Pancreas (tissue), 10 donors: Measurements from ENCODE around the gene TRIO. TPM values are rescaled to one million over a fixed set of nuclear protein-coding genes. Genes with fewer than 3 reads are reported as not detected.
A peak's percentile ranks its signal among the peaks of the same experiment; 100 is the strongest.

Experiments used
- ATAC-seq, 4 donors: fragments of 200-7000 bp; cut with Tn5 transposase; one replicate each; pipeline versions ENCODE4 v1.8.0 to v1.9.1; 2020; ENCODE audit warnings: mild to moderate bottlenecking in 4 of 4, moderate library complexity in 4 of 4
- DNase-seq, 6 donors: peaks; one replicate each; pipeline ENCODE4 v3.0.0-alpha.2; 2020
- FAIRE-seq: peaks from 2 replicates; lab custom pipeline; 2012; peaks lifted over from hg19 to GRCh38; lab: Jason Lieb, UNC
- H3K27ac ChIP-seq, 4 donors: fragments of 200-600 bp; sonication (generic); 1 replicate in 3 of 4; 2 replicates in 1 of 4; pipeline versions ENCODE4 v1.5.0 to v1.8.0; 2020
- H3K27me3 ChIP-seq, 4 donors: fragments of 200-600 bp; one replicate each; pipeline ENCODE4 v1.8.0; 2021
- H3K36me3 ChIP-seq, 3 donors: fragments of 200-600 bp; sonication (generic) in 1 of 3; one replicate each; pipeline versions ENCODE4 v1.5.0 to v1.8.0; 2020 to 2021
- H3K4me1 ChIP-seq, 3 donors: fragments of 200-600 bp; one replicate each; pipeline ENCODE4 v1.8.0; 2021
- H3K4me3 ChIP-seq, 4 donors: fragments of 200-600 bp; sonication (generic) in 2 of 4; one replicate each; pipeline versions ENCODE4 v1.5.0 to v1.8.0; 2020 to 2021
- H3K9me3 ChIP-seq, 4 donors: fragments of 200-600 bp; one replicate each; pipeline ENCODE4 v1.8.0; 2021
- WGBS, 2 donors: extraction: QIAGEN DNeasy Blood & Tissue Kit; methylation state at CpG; one replicate each; pipeline ENCODE4 v1.1.7; 2013; 5-methylcytosine and 5-hydroxymethylcytosine counted together
- intact Hi-C, 3 donors: fragments of 100-400 bp; cut with DNase I; formaldehyde crosslinking; loops; one replicate each; pipeline versions ENCODE4 v1.11.1 to v1.14.2; 2022
- polyA plus RNA-seq, 2 donors: library from polyadenylated mRNA; stranded (reverse); fragments of 200-250 nt; gene quantifications; one replicate each; pipeline ENCODE4 v1.2.3, GENCODE V29; 2013
- total RNA-seq, 6 donors: library from RNA; stranded (reverse); fragmentation: NEBNext Ultra II Directional in 4 of 6; extraction: Animal tissue kit (Norgen Biotek cat#: 25700) in 4 of 6; gene quantifications; one replicate each; pipeline versions ENCODE4 v1.2.1 to v1.2.4, GENCODE V29; 2021 to 2023
- TF ChIP-seq, protein P1 (sequence below), 4 donors: fragments of 200-600 bp; sonication (generic) in 3 of 4; IDR thresholded peaks; one replicate each; pipeline versions ENCODE4 v1.5.0 to v1.8.0; 2021; ENCODE audit warnings: antibody characterized with exemption in 4 of 4
- donor health status: healthy with polysubstance abuse.
- donor health status: DM: no; HTN: no; CAD: no; lungs with moderate emphysema.
- donor health status: DM: no; HTN: no; CAD: no.
- donor health status: control.
- donor health status: control.
- donor health status: Bipolar disorder and iron deficiency.
- donor health status: DM: yes; HTN: yes; CAD: no.
- donor health status: DM: no; HTN: no; CAD: no.
- donor health status: DM: no; HTN: no; CAD: no.
- donor health status: DM: yes; HTN: yes; CAD: no.

The TRIO gene
- total and polyA plus RNA-seq, 8 donors: 27.3 to 82.5 (median 38.3) TPM

DNA sequence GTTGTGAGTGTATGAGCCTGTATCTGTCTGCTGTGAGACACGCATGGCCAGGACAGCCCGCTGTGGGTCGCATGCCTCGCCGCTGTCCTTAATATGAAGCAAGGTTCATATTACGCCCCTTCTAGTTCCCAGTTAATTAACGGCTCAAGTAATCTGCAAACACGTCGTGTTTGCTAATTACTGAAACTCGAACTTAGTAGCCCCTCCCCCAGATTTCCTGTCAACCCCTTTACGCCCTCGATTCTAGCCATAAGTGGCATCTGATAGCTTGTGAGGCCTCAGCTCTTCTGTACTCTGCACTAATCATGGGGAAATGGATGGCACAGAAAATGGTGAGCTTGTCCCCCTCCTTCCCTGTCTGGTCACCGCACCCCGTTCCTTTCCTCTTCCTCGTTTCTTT, 321.5 kb downstream of the TRIO start:
- ATAC-seq (peak in 1 of 4 donors; percentile 28), DNase-seq (no peak), FAIRE-seq (no peak)
- Histone ChIP-seq H3K36me3 (peaks cover 0 to 34% (median 3%) of the 10 kb centered on the region in 3 donors), H3K27ac (no peak overlapping the region), H3K4me1 (peaks cover 0 to under 1% (median 0%) of the 10 kb centered on the region in 3 donors), H3K27me3 (no peaks in the 10 kb centered on the region), H3K4me3 (no peak overlapping the region), H3K9me3 (no peaks in the 10 kb centered on the region)
- intact Hi-C loops: no loop called here
- WGBS, 2 donors: 88 to 90% methylated on average over 15 of the region's 15 CpGs
- TF ChIP-seq, protein P1, sequence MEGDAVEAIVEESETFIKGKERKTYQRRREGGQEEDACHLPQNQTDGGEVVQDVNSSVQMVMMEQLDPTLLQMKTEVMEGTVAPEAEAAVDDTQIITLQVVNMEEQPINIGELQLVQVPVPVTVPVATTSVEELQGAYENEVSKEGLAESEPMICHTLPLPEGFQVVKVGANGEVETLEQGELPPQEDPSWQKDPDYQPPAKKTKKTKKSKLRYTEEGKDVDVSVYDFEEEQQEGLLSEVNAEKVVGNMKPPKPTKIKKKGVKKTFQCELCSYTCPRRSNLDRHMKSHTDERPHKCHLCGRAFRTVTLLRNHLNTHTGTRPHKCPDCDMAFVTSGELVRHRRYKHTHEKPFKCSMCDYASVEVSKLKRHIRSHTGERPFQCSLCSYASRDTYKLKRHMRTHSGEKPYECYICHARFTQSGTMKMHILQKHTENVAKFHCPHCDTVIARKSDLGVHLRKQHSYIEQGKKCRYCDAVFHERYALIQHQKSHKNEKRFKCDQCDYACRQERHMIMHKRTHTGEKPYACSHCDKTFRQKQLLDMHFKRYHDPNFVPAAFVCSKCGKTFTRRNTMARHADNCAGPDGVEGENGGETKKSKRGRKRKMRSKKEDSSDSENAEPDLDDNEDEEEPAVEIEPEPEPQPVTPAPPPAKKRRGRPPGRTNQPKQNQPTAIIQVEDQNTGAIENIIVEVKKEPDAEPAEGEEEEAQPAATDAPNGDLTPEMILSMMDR (IDR thresholded peaks at IDR 0.05): no peak

DNA sequence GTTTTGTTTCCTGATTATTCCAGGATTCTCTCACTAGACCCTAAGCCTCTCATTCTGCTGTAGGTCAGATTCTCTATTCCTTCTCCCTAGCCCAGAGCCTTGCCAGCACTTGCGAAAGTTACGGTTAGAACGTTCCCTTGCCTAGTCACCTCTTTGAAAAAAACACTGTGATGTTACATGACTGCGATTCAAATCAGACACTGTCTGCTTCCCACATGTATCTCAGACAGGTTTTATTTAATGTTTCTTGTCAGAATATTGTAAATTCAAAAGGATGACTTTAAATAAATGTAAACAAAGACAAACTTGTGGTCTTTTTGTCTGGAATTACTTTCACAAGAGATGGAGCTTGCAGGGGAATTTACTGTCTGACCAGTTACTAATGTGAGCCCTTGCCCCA, 322.0 kb downstream of the TRIO start:
- ATAC-seq (no peak), FAIRE-seq (no peak), DNase-seq (no peak)
- TF ChIP-seq, protein P1 (IDR thresholded peaks at IDR 0.05): no peak
- H3K27me3 ChIP-seq: no peaks in the 10 kb centered on the region
- 87 to 90% methylated on average over 4 of the region's 4 CpGs for WGBS, 2 donors
- H3K27ac ChIP-seq: no peak overlapping the region
- H3K4me3 ChIP-seq: no peak overlapping the region
- H3K36me3 ChIP-seq: peaks cover 0 to 34% (median 3%) of the 10 kb centered on the region in 3 donors
- intact Hi-C loops: no loop called here
- no peaks in the 10 kb centered on the region for H3K9me3 ChIP-seq
- H3K4me1 ChIP-seq: no peaks in the 10 kb centered on the region

DNA sequence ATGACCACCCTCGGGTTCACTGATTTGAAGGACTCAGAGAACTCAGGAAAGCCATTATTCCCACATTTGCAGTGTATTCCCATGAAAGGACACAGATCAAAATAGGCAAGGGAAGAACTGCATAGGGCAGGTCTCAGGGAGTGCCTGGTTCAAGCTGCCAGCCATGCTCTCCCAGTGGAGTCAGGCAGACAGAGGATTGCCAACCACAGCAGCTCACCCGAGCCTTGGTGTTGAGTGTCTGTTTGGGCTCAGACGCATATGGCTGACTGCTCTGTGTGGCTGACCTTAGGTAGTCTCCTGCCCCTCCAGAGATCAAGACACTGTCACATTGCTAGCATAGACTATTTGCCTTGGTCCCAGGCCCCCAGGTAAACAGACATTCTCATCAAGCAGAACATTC, 322.6 kb downstream of the TRIO start:
- Histone ChIP-seq H3K27ac (no peak overlapping the region), H3K27me3 (no peaks in the 10 kb centered on the region), H3K36me3 (peaks cover 0 to 34% (median 3%) of the 10 kb centered on the region in 3 donors), H3K9me3 (no peaks in the 10 kb centered on the region), H3K4me3 (no peak overlapping the region), H3K4me1 (no peaks in the 10 kb centered on the region)
- no peak for DNase-seq
- intact Hi-C loops: no loop called here
- TF ChIP-seq, protein P1 (IDR thresholded peaks at IDR 0.05): no peak
- no peak for FAIRE-seq
- WGBS, 2 donors: 83 to 90% methylated on average over 3 of the region's 3 CpGs
- no peak for ATAC-seq

DNA sequence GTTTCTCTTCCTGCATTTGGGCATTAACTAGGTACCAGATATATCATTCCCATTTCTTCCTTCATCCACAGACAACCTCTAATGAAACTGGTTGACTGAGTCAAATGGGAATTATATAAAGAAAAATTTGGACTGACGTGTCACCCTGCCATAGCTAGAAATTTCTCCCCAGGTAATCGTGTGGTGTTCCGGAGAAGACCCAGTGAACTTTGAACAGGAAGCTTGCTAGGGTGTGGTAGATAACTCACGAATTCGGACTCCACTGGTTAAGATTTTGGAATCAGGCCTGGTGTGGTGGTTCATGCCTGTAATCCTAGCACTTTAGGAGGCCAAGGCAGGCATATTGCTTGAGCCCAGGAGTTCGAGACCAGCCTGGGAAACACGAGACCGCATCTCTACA, 324.1 kb downstream of the TRIO start:
- 93 to 96% methylated on average over 8 of the region's 8 CpGs for WGBS, 2 donors
- H3K27ac ChIP-seq: no peak overlapping the region
- H3K27me3 ChIP-seq: no peaks in the 10 kb centered on the region
- H3K4me3 ChIP-seq: no peak overlapping the region
- no peak for FAIRE-seq
- H3K4me1 ChIP-seq: no peaks in the 10 kb centered on the region
- peaks cover 0 to 24% (median 3%) of the 10 kb centered on the region in 3 donors for H3K36me3 ChIP-seq
- no peak for DNase-seq
- H3K9me3 ChIP-seq: no peaks in the 10 kb centered on the region
- TF ChIP-seq, protein P1 (IDR thresholded peaks at IDR 0.05): no peak
- ATAC-seq: no peak
- intact Hi-C loops: no loop called here

DNA sequence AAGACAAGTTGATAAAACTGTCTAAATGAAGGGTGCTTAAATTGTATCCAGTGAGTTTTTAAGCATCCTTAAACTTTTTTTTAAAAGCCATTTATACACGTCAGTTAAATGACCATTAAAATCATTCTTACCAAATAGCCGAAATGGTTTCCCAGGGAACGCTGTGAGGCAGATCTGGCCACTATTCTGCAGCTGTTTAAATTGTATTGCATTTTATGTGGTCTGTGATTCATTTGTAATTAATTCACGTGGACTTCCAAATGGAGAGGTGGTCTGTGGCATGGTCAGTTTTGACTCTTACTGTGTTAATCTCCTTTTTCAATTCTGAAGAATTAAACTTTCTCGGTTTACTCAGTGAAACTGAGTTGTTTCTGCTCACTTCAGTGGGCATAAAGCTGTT, 324.7 kb downstream of the TRIO start:
- no peak for FAIRE-seq
- DNase-seq: no peak
- TF ChIP-seq, protein P1 (IDR thresholded peaks at IDR 0.05): no peak
- Histone ChIP-seq H3K27me3 (no peaks in the 10 kb centered on the region), H3K9me3 (no peaks in the 10 kb centered on the region), H3K27ac (no peak overlapping the region), H3K36me3 (peaks cover 0 to 18% (median 3%) of the 10 kb centered on the region in 3 donors), H3K4me1 (no peaks in the 10 kb centered on the region), H3K4me3 (no peak overlapping the region)
- ATAC-seq: no peak
- WGBS, 2 donors: 70 to 90% methylated on average over 5 of the region's 5 CpGs
- intact Hi-C loops: no loop called here
